ENCODE measurements around the gene ATAD1.

GRCh38 chr10:87837445-87837844 lies 19.4 kb upstream of the ATAD1 start:
- TF ChIP-seq CTCF (IDR thresholded peaks at IDR 0.05) (no peak), POLR2A (IDR thresholded peaks at IDR 0.05) (no peak)
